Osteocyte (in vitro differentiated cells): Measurements from ENCODE around the gene ACTBL2. TPM values are rescaled to one million over a fixed set of nuclear protein-coding genes. Genes with fewer than 3 reads are reported as not detected.
A peak's percentile ranks its signal among the peaks of the same experiment; 100 is the strongest.

Experiments
- DNase-seq: peaks from one replicate; pipeline ENCODE4 v3.0.0; 2021; ENCODE audit warnings: mixed read lengths; ENCODE audit not compliant: unreplicated experiment; ENCODE audit errors: extremely low spot score
- H3K27ac Mint-ChIP-seq: one replicate; pipeline ENCODE4 v1.8.0; 2021; ENCODE audit warnings: mild to moderate bottlenecking, mixed read lengths; ENCODE audit not compliant: unreplicated experiment
- H3K27me3 Mint-ChIP-seq: one replicate; pipeline ENCODE4 v1.8.0; 2021; ENCODE audit warnings: mixed read lengths; ENCODE audit not compliant: unreplicated experiment
- H3K36me3 Mint-ChIP-seq: one replicate; pipeline ENCODE4 v1.8.0; 2021; ENCODE audit warnings: mixed read lengths; ENCODE audit not compliant: unreplicated experiment
- H3K4me1 Mint-ChIP-seq: one replicate; pipeline ENCODE4 v1.8.0; 2021; ENCODE audit warnings: mixed read lengths; ENCODE audit not compliant: unreplicated experiment
- H3K4me3 Mint-ChIP-seq: one replicate; pipeline ENCODE4 v1.8.0; 2021; ENCODE audit warnings: mild to moderate bottlenecking, moderate library complexity, mixed read lengths; ENCODE audit not compliant: unreplicated experiment
- H3K9me3 Mint-ChIP-seq: one replicate; pipeline ENCODE4 v1.8.0; 2021; ENCODE audit warnings: mixed read lengths; ENCODE audit not compliant: unreplicated experiment
- total RNA-seq: library from RNA; stranded (reverse); gene quantifications from 2 replicates; pipeline ENCODE4 v1.2.1, GENCODE V29; 2021
- TF ChIP-seq, protein P1 (sequence below): fragments of 200-600 bp; sonication (generic); IDR thresholded peaks from 2 replicates; pipeline ENCODE4 v1.5.0; 2021; ENCODE audit warnings: antibody characterized with exemption, mild to moderate bottlenecking, moderate library complexity

Gene ACTBL2
- total RNA-seq, 1 donor from 2014 or later, result not detected

DNA sequence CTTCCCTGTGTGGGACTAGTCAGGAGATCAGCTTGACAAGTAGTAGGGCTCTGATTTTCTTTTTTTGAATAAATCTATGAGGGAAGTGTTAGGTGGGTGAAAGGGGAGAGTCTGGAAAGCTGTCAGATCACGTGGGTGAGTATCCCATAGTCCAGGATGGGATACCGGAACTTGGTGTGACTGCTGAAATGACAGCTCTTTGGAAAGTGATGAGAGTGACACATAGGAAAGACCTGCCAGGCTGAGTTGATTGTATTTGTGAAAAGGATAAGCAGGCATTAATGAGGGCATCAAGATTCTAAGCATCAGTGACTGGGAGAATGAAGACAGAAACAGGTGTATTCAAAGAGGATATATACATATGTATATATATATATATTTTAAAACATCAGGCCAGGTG lies 35.6 kb downstream of the ACTBL2 start:
- Mint-ChIP-seq H3K36me3 (no peaks in the 10 kb centered on the region), H3K27me3 (no peaks in the 10 kb centered on the region), H3K9me3 (peaks cover 9% of the 10 kb centered on the region), H3K4me1 (peaks cover 53% of the 10 kb centered on the region), H3K4me3 (no peak overlapping the region), H3K27ac (no peak overlapping the region)
- TF ChIP-seq, protein P1, sequence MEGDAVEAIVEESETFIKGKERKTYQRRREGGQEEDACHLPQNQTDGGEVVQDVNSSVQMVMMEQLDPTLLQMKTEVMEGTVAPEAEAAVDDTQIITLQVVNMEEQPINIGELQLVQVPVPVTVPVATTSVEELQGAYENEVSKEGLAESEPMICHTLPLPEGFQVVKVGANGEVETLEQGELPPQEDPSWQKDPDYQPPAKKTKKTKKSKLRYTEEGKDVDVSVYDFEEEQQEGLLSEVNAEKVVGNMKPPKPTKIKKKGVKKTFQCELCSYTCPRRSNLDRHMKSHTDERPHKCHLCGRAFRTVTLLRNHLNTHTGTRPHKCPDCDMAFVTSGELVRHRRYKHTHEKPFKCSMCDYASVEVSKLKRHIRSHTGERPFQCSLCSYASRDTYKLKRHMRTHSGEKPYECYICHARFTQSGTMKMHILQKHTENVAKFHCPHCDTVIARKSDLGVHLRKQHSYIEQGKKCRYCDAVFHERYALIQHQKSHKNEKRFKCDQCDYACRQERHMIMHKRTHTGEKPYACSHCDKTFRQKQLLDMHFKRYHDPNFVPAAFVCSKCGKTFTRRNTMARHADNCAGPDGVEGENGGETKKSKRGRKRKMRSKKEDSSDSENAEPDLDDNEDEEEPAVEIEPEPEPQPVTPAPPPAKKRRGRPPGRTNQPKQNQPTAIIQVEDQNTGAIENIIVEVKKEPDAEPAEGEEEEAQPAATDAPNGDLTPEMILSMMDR, result no peak
- DNase-seq, result no peak

DNA sequence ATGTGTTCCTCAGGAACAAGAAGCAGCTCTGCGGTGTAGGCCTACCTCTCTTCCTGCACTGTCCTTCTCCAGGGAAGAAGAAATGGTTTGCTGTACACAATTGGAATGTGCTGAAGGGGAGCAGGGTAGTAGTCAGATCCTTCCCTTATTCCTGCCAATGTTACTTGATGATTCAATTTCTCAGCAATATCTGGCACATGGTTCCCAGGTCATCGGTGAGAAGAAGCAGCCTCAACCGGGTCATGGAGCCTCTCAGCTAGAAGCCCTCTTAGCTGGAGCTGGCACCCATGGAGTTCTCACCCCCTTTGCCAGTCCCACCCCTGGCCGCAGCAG lies 36.9 kb downstream of the ACTBL2 start:
- Mint-ChIP-seq H3K4me3 (no peak overlapping the region), H3K27ac (no peak overlapping the region), H3K9me3 (peaks cover 8% of the 10 kb centered on the region), H3K27me3 (no peaks in the 10 kb centered on the region), H3K36me3 (no peaks in the 10 kb centered on the region), H3K4me1 (peaks cover 52% of the 10 kb centered on the region)
- TF ChIP-seq, protein P1, result no peak
- no peak for DNase-seq

DNA sequence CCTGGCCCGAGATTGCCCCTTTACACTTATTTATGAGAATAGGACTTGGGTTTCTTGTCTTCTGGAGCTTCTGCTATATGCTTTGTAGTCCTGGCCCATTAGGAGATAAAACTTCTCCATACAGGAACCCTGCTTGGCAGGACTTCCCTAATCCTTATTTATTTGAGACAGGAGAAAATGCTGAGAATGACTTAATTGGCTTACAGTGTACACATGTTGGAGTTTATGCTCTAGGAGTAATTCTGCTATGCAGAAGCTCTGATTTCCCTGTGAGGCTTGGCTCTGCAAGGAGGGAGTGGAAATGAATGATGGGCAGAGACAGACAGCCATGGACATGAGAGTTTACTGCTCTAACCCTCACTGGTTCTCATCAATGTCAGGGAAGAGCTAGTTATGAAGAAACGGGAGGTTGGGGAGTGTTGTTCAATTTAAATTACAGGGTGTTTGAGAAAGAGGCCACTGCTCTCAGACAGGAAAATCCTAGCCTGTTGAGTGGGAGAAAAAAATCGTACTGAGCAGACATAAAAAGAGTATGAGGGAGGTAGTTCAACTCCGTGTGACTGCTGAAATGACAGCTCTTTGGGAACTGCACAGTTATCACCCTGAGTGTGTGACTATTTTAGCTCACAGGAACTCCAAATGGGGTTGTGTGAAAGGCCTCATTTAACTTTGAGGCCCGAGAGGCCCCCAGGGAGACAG lies 37.5 kb downstream of the ACTBL2 start:
- H3K9me3 Mint-ChIP-seq, result peaks cover 3% of the 10 kb centered on the region
- H3K36me3 Mint-ChIP-seq, result no peaks in the 10 kb centered on the region
- no peak overlapping the region for H3K4me3 Mint-ChIP-seq
- H3K27ac Mint-ChIP-seq, result no peak overlapping the region
- H3K27me3 Mint-ChIP-seq, result no peaks in the 10 kb centered on the region
- DNase-seq, result no peak
- TF ChIP-seq, protein P1, result no peak
- H3K4me1 Mint-ChIP-seq, result peaks cover 49% of the 10 kb centered on the region

DNA sequence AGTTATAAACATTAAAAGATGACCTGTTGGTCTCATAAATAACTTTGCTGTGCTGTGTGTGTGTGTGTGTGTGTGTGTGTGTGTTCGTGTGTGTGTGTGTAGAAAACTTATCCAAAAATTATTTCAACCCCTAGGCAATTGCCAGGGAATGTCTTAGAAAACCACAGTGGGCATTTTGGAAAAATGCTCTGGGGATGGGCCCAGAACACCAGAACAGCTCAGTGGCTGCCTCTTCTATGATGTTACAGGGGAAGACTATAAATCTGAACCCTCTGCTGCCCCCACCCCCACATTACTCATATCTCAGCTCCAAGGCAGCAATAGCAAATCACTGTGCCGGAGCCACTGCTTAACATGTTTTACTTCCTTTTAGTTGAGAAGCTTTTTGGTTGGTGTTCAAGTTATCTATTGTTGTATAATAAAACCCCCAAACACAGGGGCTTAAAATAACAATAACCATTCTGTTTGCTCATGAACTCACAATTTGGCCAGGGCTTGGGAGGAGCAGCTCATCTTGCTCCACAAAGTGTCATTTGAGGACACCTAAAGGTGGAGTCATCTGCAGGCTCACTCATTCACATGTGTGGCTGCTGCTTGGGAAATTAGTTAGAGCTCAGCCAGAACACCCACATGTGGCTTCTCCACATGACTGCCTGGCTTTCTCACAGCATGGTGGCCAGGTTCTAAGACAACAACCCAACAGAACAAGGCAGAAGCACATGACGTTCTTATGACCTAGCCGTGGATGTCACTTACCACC lies 40.4 kb downstream of the ACTBL2 start:
- Mint-ChIP-seq H3K27ac (peak overlapping the region; percentile 76), H3K27me3 (no peaks in the 10 kb centered on the region), H3K36me3 (no peaks in the 10 kb centered on the region), H3K9me3 (no peaks in the 10 kb centered on the region), H3K4me3 (no peak overlapping the region), H3K4me1 (peaks cover 55% of the 10 kb centered on the region)
- TF ChIP-seq, protein P1, result no peak
- no peak for DNase-seq

DNA sequence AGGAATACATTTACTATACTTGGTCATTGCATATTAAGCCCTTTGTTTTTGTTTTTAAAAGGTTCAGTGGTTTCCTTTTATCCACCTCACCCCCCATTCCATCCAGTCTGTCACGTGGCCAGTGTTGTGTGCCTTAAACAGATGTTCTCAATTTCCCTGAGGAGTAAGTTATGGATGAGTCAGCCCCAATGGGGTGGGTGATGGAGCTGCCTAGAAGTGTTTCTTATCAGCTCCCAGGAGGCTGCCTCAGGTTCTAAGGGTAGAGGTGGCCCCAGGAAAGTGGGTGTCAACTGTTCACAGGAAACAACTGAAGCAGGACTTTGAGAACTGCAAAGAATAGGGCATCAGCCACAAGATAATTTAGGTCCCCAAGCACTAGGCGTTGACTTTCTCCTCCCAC lies 41.1 kb downstream of the ACTBL2 start:
- peak overlapping the region; percentile 76 for H3K27ac Mint-ChIP-seq
- peaks cover 59% of the 10 kb centered on the region for H3K4me1 Mint-ChIP-seq
- DNase-seq, result no peak

More for the DNA sequence above, 41.1 kb downstream of the ACTBL2 start:
- Mint-ChIP-seq H3K4me3 (no peak overlapping the region), H3K36me3 (no peaks in the 10 kb centered on the region), H3K27me3 (no peaks in the 10 kb centered on the region), H3K9me3 (no peaks in the 10 kb centered on the region)
- TF ChIP-seq, protein P1, result no peak
